ENCODE measurements around the gene ZNF385B. TPM values are rescaled to one million over a fixed set of nuclear protein-coding genes. Genes with fewer than 3 reads are reported as not detected.

ZNF385B gene
- polyA plus RNA-seq, 1 donor, result 7.9 TPM

DNA sequence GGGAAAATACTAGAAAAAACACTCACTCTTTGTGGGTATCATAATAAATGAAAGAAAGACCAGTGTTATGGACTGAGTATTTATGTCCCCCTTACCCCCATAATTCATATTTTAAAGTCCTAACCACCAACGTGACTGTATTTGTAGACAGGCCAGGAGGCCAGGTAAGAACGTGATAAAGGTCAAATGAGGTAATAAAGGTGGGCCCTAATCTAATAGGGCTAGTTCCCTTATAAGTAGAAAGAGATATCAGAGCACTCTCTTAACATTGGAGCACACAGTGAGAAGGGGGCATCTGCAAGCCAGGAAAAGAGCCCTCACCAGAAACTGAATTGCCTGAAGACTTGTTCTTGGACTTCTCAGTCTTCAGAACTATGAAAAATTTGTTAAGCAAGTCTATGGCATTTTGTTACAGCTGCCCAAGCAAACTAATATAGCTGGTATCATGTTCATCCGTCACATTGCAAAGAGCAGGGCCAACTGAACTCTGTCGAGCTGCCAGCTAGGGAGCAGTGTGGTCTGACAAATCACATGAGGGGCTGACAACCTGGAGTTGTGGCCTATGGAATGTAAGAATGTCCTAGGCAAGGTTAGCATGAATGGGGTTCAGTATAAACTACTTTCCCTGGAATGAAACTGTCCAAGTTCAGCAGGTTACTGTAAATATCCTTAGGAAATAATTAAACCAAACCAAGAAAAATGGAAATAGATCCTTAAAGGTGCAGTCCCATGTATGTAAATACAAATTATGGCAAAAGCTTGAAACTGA lies 280.9 kb downstream of the ZNF385B start:
- DNase-seq, result no peak

DNA sequence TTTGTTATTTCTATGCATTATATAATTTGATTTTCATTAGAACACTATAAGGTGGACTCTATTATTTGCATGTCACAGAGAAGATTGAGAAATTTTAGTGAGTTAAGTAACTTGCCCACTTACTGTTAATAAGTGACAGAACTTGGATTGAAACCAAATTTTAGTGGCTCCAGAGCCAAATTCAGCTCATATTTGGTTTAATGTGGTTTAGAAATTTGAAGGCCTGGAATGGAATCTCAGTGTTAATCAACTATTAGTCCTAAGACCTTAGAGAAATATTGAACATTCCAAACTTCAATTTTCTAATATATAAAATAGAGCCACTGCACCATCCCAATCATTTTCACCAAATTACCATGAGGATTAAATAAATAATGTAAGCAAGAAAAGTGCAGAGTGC lies 281.6 kb downstream of the ZNF385B start:
- no peak for DNase-seq

DNA sequence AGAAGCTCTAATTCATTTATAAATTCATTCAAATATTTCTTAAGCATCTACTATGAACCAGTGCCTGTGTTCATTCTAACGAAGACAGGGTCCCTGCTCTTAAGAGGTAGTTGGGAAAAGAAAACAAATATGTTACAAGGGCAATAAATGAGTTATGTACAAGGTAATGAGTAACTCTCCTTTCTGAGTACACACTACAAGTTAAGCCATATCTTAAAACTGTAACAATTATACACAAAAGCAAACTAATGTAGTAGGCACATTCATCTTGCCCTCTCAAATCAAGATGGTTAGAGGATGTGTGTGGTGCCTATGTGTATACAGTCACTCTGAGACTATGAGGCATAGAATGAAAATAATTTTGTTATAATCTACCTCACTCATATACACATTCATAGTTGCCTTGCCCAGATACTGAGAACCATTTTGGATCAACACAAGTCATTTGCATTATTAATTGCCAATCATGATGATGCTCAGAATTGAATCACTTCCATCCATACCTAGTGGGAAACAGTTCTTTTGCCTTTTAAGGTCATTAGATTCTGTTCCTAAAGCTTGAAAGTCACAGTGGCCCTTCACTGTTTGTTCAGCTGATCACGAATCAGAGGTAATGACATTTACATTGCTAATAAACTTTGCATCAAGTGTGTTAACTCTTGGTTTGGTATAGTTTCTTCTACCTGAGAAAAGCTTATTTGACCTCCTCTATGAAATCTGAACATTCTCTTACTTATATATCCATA lies 283.1 kb downstream of the ZNF385B start:
- DNase-seq, result no peak

GRCh38 chr2:179574061-179574519 lies 287.3 kb downstream of the ZNF385B start:
- no peak for DNase-seq

DNA sequence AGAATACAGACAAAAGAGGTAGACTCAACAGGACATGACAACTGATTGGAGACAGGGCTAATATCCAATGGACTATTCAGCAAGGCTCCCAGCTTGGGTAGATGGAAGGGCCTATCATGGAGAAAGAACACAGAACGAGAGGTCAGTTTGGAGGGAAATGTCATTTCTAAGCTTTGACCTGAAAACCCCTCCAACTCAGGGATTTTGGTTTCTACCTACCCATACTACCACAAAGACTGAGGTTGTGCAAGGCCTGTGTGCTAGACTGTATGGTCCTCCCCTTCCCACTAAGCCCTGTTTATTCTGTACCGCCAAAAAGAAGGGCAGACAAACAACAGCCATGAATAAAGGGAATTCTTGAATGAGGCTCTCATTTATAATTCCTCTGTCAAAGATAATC lies 288.9 kb downstream of the ZNF385B start:
- no peak for DNase-seq

GRCh38 chr2:179571721-179572120 lies 289.7 kb downstream of the ZNF385B start:
- no peak for DNase-seq

DNA sequence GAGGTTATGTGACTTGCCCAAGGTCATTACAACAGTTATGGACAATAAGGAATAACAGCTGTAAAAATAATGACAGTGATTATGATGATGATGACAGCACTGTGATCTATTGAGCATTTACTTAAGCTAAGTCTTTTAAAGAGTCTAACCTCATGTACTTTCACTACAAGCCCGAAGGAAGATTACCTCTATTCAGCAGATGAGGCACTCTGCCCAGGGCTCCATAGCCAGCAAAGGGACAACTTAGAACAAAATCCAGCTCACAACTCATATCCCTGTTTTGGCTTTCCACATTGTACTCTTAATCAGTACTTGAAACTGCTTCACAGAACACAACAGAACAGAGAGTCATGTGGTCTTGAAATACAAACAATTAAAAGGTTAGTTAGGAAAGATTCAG lies 290.2 kb downstream of the ZNF385B start:
- DNase-seq, result no peak

- DNase-seq, result no peak
Observed at GRCh38 chr2:179569831-179570233, 291.6 kb downstream of the ZNF385B start.

DNA sequence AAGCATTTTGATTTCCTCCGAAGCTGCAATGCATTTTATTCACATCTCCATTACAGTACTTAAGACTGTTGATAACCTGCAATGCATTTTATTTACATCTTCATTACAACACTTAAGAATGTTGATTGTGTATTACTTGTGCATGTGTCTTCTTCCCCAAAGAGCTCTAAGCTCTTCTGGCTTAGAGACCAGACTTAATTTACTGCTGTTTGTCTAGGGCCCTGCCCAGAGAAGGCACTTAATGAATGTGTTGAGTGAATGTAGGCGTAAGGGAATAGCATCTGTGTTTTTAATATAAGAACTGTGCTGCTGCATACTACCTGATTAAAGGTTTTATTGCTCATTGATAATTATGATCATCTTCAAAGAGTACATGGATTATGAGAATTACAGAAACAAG lies 295.6 kb downstream of the ZNF385B start:
- no peak for DNase-seq

- no peak for DNase-seq
Observed at GRCh38 chr2:179562330-179562885, 299.0 kb downstream of the ZNF385B start.

GRCh38 chr2:179561702-179562101 lies 299.7 kb downstream of the ZNF385B start:
- no peak for DNase-seq

- DNase-seq, result no peak
Observed at GRCh38 chr2:179560257-179560735, 301.1 kb downstream of the ZNF385B start.

- no peak for DNase-seq
Observed at GRCh38 chr2:179559108-179559806, 302.2 kb downstream of the ZNF385B start.

- DNase-seq, result no peak
Observed at GRCh38 chr2:179558010-179558934, 303.1 kb downstream of the ZNF385B start.

DNA sequence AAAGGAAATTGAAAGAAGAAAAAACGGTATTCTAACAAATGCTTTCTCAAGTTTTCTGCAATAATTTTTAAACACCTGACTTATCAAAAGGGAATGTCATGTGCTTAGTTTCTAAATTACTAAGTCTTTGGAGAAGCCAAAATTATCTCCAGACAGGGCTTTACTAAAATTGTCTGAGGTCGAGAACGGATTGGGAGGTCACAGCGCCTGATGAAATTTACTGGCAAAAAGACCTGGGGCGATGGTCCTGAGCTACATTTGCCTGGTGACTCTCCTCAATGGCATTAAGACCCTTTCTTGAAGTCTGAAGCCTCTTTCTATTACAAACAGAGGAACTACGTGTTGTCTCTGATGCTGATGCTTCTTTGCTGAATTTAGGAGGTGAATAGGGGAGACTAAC lies 305.0 kb downstream of the ZNF385B start:
- no peak for DNase-seq

DNA sequence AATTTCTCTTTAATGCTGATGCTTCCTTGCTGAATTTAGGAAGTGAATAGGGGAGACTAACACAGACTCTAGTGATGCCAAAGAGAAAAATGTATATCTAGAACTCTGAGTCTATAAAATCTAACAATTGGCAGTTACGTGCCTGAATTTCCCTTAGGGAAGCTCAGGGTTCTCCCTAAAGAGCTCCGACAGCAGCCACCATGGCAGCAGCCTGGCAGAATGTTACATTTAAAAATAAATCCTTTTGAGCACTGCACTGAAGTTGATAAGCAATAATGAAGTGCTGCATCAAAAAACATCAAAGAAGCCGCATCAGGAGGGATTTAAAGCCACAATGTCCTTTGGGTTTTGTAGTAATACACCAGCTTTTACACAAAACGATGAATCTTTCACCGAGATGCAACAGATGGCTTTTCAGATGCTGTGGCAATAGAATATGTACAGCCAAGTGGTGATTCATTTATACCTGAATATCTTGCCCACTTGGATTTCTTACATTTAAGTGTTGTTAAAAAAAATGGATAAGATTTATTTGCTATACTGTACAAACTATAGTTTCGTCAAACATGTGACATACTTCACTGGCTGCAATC lies 305.6 kb downstream of the ZNF385B start:
- peak; percentile 12 for DNase-seq

GRCh38 chr2:179554639-179555386 lies 306.6 kb downstream of the ZNF385B start:
- DNase-seq, result no peak

GRCh38 chr2:179553382-179553781 lies 308.0 kb downstream of the ZNF385B start:
- no peak for DNase-seq

- no peak for DNase-seq
Observed at GRCh38 chr2:179551539-179552045, 309.8 kb downstream of the ZNF385B start.

DNA sequence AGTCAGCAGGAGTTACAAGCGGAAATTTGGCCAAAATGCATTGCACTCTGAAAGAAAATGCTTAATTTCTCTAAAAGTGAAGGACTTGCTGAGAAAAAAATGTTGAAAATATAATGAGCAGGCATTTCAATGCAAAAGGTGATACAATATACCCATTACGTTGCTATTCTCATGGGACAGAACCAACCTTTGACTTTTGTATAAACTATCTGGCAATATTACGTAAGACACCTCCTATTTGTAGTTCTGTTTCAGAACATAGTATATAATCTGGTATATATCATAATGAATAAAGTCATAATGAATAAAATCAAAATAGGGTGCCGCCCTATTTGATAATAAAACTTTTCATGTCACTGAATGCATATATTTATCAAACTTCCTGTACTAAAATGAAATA lies 310.6 kb downstream of the ZNF385B start:
- DNase-seq, result no peak

All from hindlimb muscle (tissue), 1 donor.